IMR-90 (cell line): ENCODE measurements around the gene RRP1B. TPM values are rescaled to one million over a fixed set of nuclear protein-coding genes. Genes with fewer than 3 reads are reported as not detected.

Experiments used
- ATAC-seq: fragments of 200-7000 bp; cut with Tn5 transposase; 2 replicates; pipeline ENCODE4 v1.9.1; 2020; ENCODE audit warnings: low read depth, mild to moderate bottlenecking, moderate library complexity
- BruUV-seq: library from RNA; stranded (reverse); fragments of 400-500 nt; replicated peaks from 2 replicates; lab custom pipeline; 2021; lab: Mats Ljungman, UMichigan
- CTCF ChIA-PET: fragments of 300-600 bp; formaldehyde crosslinking; extraction: SDS; loops from one replicate; lab custom pipeline; 2021; ENCODE audit warnings: antibody characterized with exemption; lab: Yijun Ruan, JAX
- POLR2A ChIA-PET: fragments of 300-600 bp; sonication (Branson Sonifier 250); formaldehyde crosslinking; loops from one replicate; lab custom pipeline; 2022; ENCODE audit warnings: antibody characterized with exemption; ENCODE audit not compliant: unreplicated experiment; lab: Charles Lee
- DNase-seq: peaks from one replicate; pipeline ENCODE4 v3.0.0; 2013
- H2AFZ ChIP-seq: replicated peaks from 2 replicates; pipeline ENCODE3; 2013; ENCODE audit warnings: low read length, mild to moderate bottlenecking; ENCODE audit not compliant: poor library complexity
- H2AK5ac ChIP-seq: 2 replicates; pipeline ENCODE4 v1.6.1; 2013; ENCODE audit warnings: low read depth, low read length, inconsistent platforms
- H2AK9ac ChIP-seq: replicated peaks from 2 replicates; pipeline ENCODE3; 2013; ENCODE audit warnings: mild to moderate bottlenecking, low read depth, low read length, moderate library complexity; ENCODE audit not compliant: poor library complexity
- H2BK120ac ChIP-seq: 2 replicates; pipeline ENCODE4 v1.6.1; 2013; ENCODE audit warnings: low read depth, low read length, inconsistent platforms
- H2BK15ac ChIP-seq: 3 replicates; pipeline ENCODE4 v1.6.1; 2013; ENCODE audit warnings: low read depth, low read length, inconsistent platforms
- H2BK20ac ChIP-seq: 2 replicates; pipeline ENCODE4 v1.6.1; 2013; ENCODE audit warnings: low read depth, mild to moderate bottlenecking, inconsistent platforms, low read length, moderate library complexity
- H2BK5ac ChIP-seq: 2 replicates; pipeline ENCODE4 v1.6.1; 2013; ENCODE audit warnings: mild to moderate bottlenecking, low read depth, low read length, inconsistent platforms; ENCODE audit not compliant: poor library complexity, severe bottlenecking
- H3K14ac ChIP-seq: replicated peaks from 2 replicates; pipeline ENCODE4 v1.6.1; 2013; ENCODE audit warnings: low read depth, low read length, inconsistent platforms
- H3K18ac ChIP-seq: 2 replicates; pipeline ENCODE4 v1.6.1; 2013; ENCODE audit warnings: low read depth, low read length, control low read depth
- H3K23ac ChIP-seq: 2 replicates; pipeline ENCODE4 v1.6.1; 2013; ENCODE audit warnings: low read depth, low read length, inconsistent platforms
- H3K27ac ChIP-seq: 2 replicates; pipeline ENCODE4 v1.5.1; 2013; ENCODE audit warnings: mild to moderate bottlenecking, control low read depth, low read length; ENCODE audit not compliant: insufficient read depth
- H3K27me3 ChIP-seq: 2 replicates; pipeline ENCODE4 v1.6.1; 2013; ENCODE audit warnings: low read length; ENCODE audit not compliant: control insufficient read depth, insufficient read depth
- H3K36me3 ChIP-seq: 2 replicates; pipeline ENCODE4 v1.6.1; 2013; ENCODE audit warnings: low read length, mixed read lengths; ENCODE audit not compliant: control insufficient read depth, insufficient read depth
- H3K4ac ChIP-seq: 2 replicates; pipeline ENCODE4 v1.6.1; 2013; ENCODE audit warnings: low read depth, low read length, inconsistent platforms
- H3K4me1 ChIP-seq: 2 replicates; pipeline ENCODE4 v1.6.1; 2013; ENCODE audit warnings: low read length, mixed read lengths; ENCODE audit not compliant: control insufficient read depth, insufficient read depth
- H3K4me2 ChIP-seq: 2 replicates; pipeline ENCODE4 v1.6.1; 2013; ENCODE audit warnings: low read depth, mild to moderate bottlenecking, control low read depth, low read length, moderate library complexity
- H3K4me3 ChIP-seq: 2 replicates; pipeline ENCODE4 v1.5.1; 2013; ENCODE audit warnings: low read depth, mild to moderate bottlenecking, control low read depth, low read length, moderate library complexity; ENCODE audit not compliant: insufficient read depth
- H3K56ac ChIP-seq: 2 replicates; pipeline ENCODE4 v1.6.1; 2013; ENCODE audit warnings: low read length, inconsistent platforms; ENCODE audit not compliant: insufficient read depth; ENCODE audit errors: extremely low read depth
- H3K79me1 ChIP-seq, 2 experiments: 2 replicates each; pipeline ENCODE4 v1.6.1; 2013; ENCODE audit warnings: low read length in 2 of 2, inconsistent platforms in 1 of 2, low read depth in 1 of 2
- H3K9ac ChIP-seq: 2 replicates; pipeline ENCODE4 v1.6.1; 2013; ENCODE audit warnings: low read depth, low read length, control low read depth
- H3K9me1 ChIP-seq: 2 replicates; pipeline ENCODE4 v1.6.1; 2013; ENCODE audit warnings: low read length, inconsistent platforms; ENCODE audit not compliant: insufficient read depth
- H3K9me3 ChIP-seq: 2 replicates; pipeline ENCODE4 v1.6.1; 2013; ENCODE audit warnings: low read length; ENCODE audit not compliant: control insufficient read depth, insufficient read depth
- H4K20me1 ChIP-seq: 2 replicates; pipeline ENCODE4 v1.6.1; 2013; ENCODE audit warnings: low read length, inconsistent platforms; ENCODE audit not compliant: insufficient read depth
- H4K5ac ChIP-seq: 2 replicates; pipeline ENCODE4 v1.6.1; 2013; ENCODE audit warnings: mild to moderate bottlenecking, low read depth, low read length, control low read depth
- H4K8ac ChIP-seq, 2 experiments: 2 replicates each; pipeline ENCODE4 v1.6.1; 2013; ENCODE audit warnings: low read depth in 2 of 2, low read length in 2 of 2, control low read depth in 1 of 2, inconsistent platforms in 1 of 2
- H4K91ac ChIP-seq: 2 replicates; pipeline ENCODE4 v1.6.1; 2013; ENCODE audit warnings: low read depth, low read length, inconsistent platforms; ENCODE audit not compliant: insufficient read depth
- BHLHE40 ChIP-seq: fragments of 150-350 bp; IDR thresholded peaks from 2 replicates; pipeline ENCODE4 v1.6.1; 2016; ENCODE audit warnings: mild to moderate bottlenecking, low read depth, low read length
- CEBPB ChIP-seq: IDR thresholded peaks from 2 replicates; pipeline ENCODE4 v1.6.1; 2012; ENCODE audit warnings: low read depth, low read length, improper control_type of control experiment
- CTCF ChIP-seq: conservative IDR thresholded peaks from 2 replicates; pipeline ENCODE4 v1.5.1; 2012; ENCODE audit warnings: mild to moderate bottlenecking, low read depth, low read length, improper control_type of control experiment
- ELK1 ChIP-seq: fragments of 150-350 bp; IDR thresholded peaks from 2 replicates; pipeline ENCODE4 v1.6.1; 2016; ENCODE audit warnings: low read depth, mild to moderate bottlenecking, low read length, moderate library complexity, borderline replicate concordance
- FOS ChIP-seq: fragments of 150-350 bp; IDR thresholded peaks from 2 replicates; pipeline ENCODE4 v1.6.1; 2016; ENCODE audit warnings: low read depth, low read length
- MAZ ChIP-seq: IDR thresholded peaks from 2 replicates; pipeline ENCODE4 v1.6.1; 2012; ENCODE audit warnings: low read depth, mild to moderate bottlenecking, low read length, improper control_type of control experiment, moderate library complexity, borderline replicate concordance
- MXI1 ChIP-seq: IDR thresholded peaks from 2 replicates; pipeline ENCODE4 v1.6.1; 2012; ENCODE audit warnings: low read depth, mild to moderate bottlenecking, low read length, moderate library complexity, borderline replicate concordance
- POLR2A ChIP-seq: IDR thresholded peaks from 2 replicates; pipeline ENCODE4 v1.6.1; 2012; ENCODE audit warnings: mild to moderate bottlenecking, low read depth, low read length
- SMC3 ChIP-seq: fragments of 150-350 bp; IDR thresholded peaks from 2 replicates; pipeline ENCODE4 v1.6.1; 2016; ENCODE audit warnings: low read depth, mild to moderate bottlenecking, antibody characterized with exemption, low read length, moderate library complexity
- USF2 ChIP-seq: fragments of 150-350 bp; IDR thresholded peaks from 2 replicates; pipeline ENCODE4 v1.6.1; 2017; ENCODE audit warnings: mild to moderate bottlenecking, antibody characterized with exemption, low read length, low read depth
- WGBS, 2 experiments: methylation state at CpG; one replicate each; pipeline versions ENCODE4 v1.1.5 to v1.1.7; 2013; ENCODE audit warnings: missing lambda C conversion rate in 2 of 2; ENCODE audit not compliant: insufficient read length in 1 of 2; ENCODE audit errors: extremely low coverage in 2 of 2; 5-methylcytosine and 5-hydroxymethylcytosine counted together
- dilution Hi-C: fragments of 300-500 bp; cut with HindIII; formaldehyde crosslinking; loops from one replicate; pipeline ENCODE4 v1.14.3; 2018; ENCODE audit warnings: low sequenced_read_pairs; ENCODE audit not compliant: unreplicated experiment
- in situ Hi-C: fragments of 300-500 bp; cut with MboI; formaldehyde crosslinking; loops from 3 replicates; pipeline ENCODE4 v1.14.3; 2019; ENCODE audit warnings: low sequenced_read_pairs, inconsistent platforms, mixed read lengths
- intact Hi-C: fragments of 100-400 bp; cut with micrococcal nuclease; formaldehyde crosslinking; loops from 2 replicates; pipeline ENCODE4 v1.10.0; 2022
- polyA plus RNA-seq, 3 experiments: library from polyadenylated mRNA; depleted of rRNA; stranded (reverse); fragments of >200 nt; gene quantifications; 2 replicates each; pipeline ENCODE4 v1.2.3, GENCODE V29; 2012; ENCODE audit warnings: low replicate concordance in 1 of 3
- total RNA-seq: library from RNA; depleted of rRNA; stranded (reverse); fragments of >200 nt; gene quantifications from 2 replicates; pipeline ENCODE4 v1.2.3, GENCODE V29; 2012

Gene RRP1B
- total and polyA plus RNA-seq, 2 of the 4 experiments (the other 2 are of a cell fraction): 11.1 to 16.1 TPM

- WGBS, 2 experiments: 67% methylated on average over 1 of the region's 10 CpGs; no CpG with 5 or more reads in 1 of the 2 experiments
- dilution Hi-C loops: no loop called here
- Histone ChIP-seq H4K8ac (no peak overlapping the region), H4K5ac (no peak overlapping the region), H3K79me1 (peaks cover 18 to 94% of the 10 kb centered on the region in 2 experiments), H3K9me1 (peaks cover 16% of the 10 kb centered on the region), H2BK120ac (no peak overlapping the region), H2BK15ac (no peak overlapping the region), H2BK5ac (no peak overlapping the region), H3K18ac (no peak overlapping the region), H3K27me3 (no peaks in the 10 kb centered on the region), H3K14ac (no peak overlapping the region), H3K27ac (no peak overlapping the region), H3K4me3 (no peak overlapping the region), H3K9ac (no peak overlapping the region), H2AK9ac (peak overlapping the region; percentile 88), H3K9me3 (no peaks in the 10 kb centered on the region), H4K91ac (no peak overlapping the region), H3K36me3 (peaks cover 16% of the 10 kb centered on the region), H3K4ac (no peak overlapping the region), H2BK20ac (no peak overlapping the region), H3K23ac (no peak overlapping the region), H4K20me1 (peaks cover 61% of the 10 kb centered on the region), H2AFZ (peak overlapping the region; percentile 61), H3K4me2 (no peak overlapping the region; the same call in 1 of the 2 replicates), H2AK5ac (peak overlapping the region; percentile 39; the same call in 1 of the 2 replicates), H3K4me1 (peaks cover 28% of the 10 kb centered on the region), H3K56ac (no peak overlapping the region)
- ATAC-seq: no peak
- CTCF ChIA-PET: no interaction called here
- no peak for DNase-seq
- intact Hi-C loops: no loop called here
- in situ Hi-C loops: no loop called here
- TF ChIP-seq BHLHE40 (no peak), MAZ (no peak), USF2 (no peak), SMC3 (no peak), MXI1 (no peak), CTCF (no peak), FOS (no peak), ELK1 (no peak), CEBPB (no peak), POLR2A (no peak)
- POLR2A ChIA-PET: no interaction called here
- no TSS peak for BruUV-seq
Measured at GRCh38 chr21:43733060-43733459, 73.7 kb downstream of the RRP1B start.
